Vagina (tissue), 2 donors: ENCODE results near the gene ARHGEF28. TPM values are rescaled to one million over a fixed set of nuclear protein-coding genes. Genes with fewer than 3 reads are reported as not detected.

ENCODE experiments used
- DNase-seq, 2 donors: peaks; one replicate each; pipeline ENCODE4 v3.0.0-alpha.2; 2017; ENCODE audit errors: extremely low spot score in 2 of 2
- H3K27ac ChIP-seq: fragments of 200-600 bp; sonication (generic); one replicate; pipeline ENCODE4 v1.5.1; 2019
- H3K27me3 ChIP-seq: fragments of 200-600 bp; sonication (generic); one replicate; pipeline ENCODE4 v1.5.1; 2019
- H3K36me3 ChIP-seq, 2 donors: fragments of 200-600 bp; sonication (generic); one replicate each; pipeline ENCODE4 v1.5.1; 2017 to 2019
- H3K4me1 ChIP-seq: fragments of 200-600 bp; sonication (generic); one replicate; pipeline ENCODE4 v1.5.1; 2019
- H3K4me3 ChIP-seq, 2 donors: fragments of 200-600 bp; sonication (generic); 1 replicate in 1 of 2; 2 replicates in 1 of 2; pipeline ENCODE4 v1.5.1; 2016 to 2019
- H3K9me3 ChIP-seq: fragments of 200-600 bp; sonication (generic); one replicate; pipeline ENCODE4 v1.5.1; 2019
- POLR2A ChIP-seq, 2 donors: fragments of 450-650 bp; IDR thresholded peaks; one replicate each; pipeline ENCODE4 v1.6.1; 2017; ENCODE audit warnings: antibody characterized with exemption in 2 of 2, mild to moderate bottlenecking in 2 of 2, moderate library complexity in 2 of 2
- POLR2AphosphoS5 ChIP-seq, 2 donors: sonication (generic); formaldehyde crosslinking; IDR thresholded peaks; one replicate each; pipeline ENCODE4 v1.9.0; 2017; ENCODE audit warnings: antibody characterized with exemption in 2 of 2, mild to moderate bottlenecking in 2 of 2, low read depth in 1 of 2; ENCODE audit not compliant: insufficient read depth in 1 of 2
- intact Hi-C: fragments of 100-400 bp; cut with DNase I; formaldehyde crosslinking; loops from one replicate; pipeline ENCODE4 v1.15.1; 2023
- total RNA-seq: library from RNA; depleted of rRNA; stranded (reverse); fragments of >200 nt; gene quantifications from one replicate; pipeline ENCODE4 v1.2.3, GENCODE V29; 2016
- TF ChIP-seq, protein P1 (sequence below), 3 experiments: fragments of 450-650 bp in 2 of 3; fragments of 200-600 bp in 1 of 3; sonication (generic) in 1 of 3; IDR thresholded peaks; one replicate each; pipeline ENCODE4 v1.5.1; 2017 to 2019; ENCODE audit warnings: antibody characterized with exemption in 3 of 3, mild to moderate bottlenecking in 2 of 3, moderate library complexity in 2 of 3

The ARHGEF28 gene
- total RNA-seq, 1 donor from 2014 or later = 41.0 TPM

DNA sequence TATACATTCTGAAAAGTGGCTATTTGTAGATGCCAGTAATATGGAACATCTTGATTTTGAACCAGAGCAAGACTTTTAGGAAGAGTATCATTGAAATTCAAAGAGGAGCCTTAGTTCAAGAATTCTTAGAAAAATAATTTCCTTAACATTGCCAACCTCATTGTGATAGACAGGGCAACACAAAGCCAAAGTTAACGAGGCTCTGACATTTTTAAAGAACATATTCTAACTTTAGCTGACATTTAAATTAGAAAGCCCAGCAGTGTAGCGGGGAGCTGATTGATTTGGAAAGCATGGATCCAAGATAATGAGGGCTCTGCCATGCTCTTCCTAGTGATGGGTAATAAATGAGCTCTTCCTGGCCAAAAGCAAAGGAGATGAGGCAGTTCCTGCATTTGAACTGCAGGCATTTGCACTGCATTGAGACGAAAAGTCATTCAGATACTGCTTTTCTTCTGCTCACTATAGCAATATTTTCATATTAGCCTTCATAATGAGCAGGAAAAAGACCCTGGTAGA is 325.0 kb downstream of the ARHGEF28 start:
- intact Hi-C loops = no loop called here
- no peak for DNase-seq
- Histone ChIP-seq H3K27me3 (no peaks in the 10 kb centered on the region), H3K4me3 (no peak overlapping the region), H3K36me3 (no peaks in the 10 kb centered on the region), H3K4me1 (no peaks in the 10 kb centered on the region), H3K27ac (no peak overlapping the region), H3K9me3 (no peaks in the 10 kb centered on the region)
- no peak for TF ChIP-seq POLR2AphosphoS5 (IDR thresholded peaks at IDR 0.05; ENCODE audit: insufficient read depth in 1 of 2, low read depth in 1 of 2)
- TF ChIP-seq, protein P1, sequence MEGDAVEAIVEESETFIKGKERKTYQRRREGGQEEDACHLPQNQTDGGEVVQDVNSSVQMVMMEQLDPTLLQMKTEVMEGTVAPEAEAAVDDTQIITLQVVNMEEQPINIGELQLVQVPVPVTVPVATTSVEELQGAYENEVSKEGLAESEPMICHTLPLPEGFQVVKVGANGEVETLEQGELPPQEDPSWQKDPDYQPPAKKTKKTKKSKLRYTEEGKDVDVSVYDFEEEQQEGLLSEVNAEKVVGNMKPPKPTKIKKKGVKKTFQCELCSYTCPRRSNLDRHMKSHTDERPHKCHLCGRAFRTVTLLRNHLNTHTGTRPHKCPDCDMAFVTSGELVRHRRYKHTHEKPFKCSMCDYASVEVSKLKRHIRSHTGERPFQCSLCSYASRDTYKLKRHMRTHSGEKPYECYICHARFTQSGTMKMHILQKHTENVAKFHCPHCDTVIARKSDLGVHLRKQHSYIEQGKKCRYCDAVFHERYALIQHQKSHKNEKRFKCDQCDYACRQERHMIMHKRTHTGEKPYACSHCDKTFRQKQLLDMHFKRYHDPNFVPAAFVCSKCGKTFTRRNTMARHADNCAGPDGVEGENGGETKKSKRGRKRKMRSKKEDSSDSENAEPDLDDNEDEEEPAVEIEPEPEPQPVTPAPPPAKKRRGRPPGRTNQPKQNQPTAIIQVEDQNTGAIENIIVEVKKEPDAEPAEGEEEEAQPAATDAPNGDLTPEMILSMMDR (IDR thresholded peaks at IDR 0.05) = no peak
- TF ChIP-seq POLR2A (IDR thresholded peaks at IDR 0.05) = no peak

DNA sequence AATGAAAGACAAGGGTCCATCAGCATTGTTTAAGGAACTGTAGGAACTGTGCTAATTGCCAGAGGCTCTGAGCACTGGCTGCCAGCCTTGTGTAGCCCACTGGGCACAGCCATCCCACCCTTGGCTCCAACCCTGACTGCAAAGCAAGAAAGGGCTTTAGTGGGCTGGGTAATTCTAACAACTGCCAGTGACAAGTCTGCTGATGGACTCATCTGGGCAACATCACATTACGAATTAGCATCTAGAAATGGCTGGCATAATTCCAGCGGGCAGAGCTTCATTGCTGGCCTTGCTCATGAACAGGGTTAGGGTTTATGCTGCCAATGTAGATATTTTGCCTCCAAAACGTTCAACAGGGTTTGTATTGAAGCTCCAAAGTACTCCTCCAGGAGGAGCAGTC is 326.9 kb downstream of the ARHGEF28 start:
- no peak overlapping the region for H3K27ac ChIP-seq
- intact Hi-C loops = no loop called here

DNA sequence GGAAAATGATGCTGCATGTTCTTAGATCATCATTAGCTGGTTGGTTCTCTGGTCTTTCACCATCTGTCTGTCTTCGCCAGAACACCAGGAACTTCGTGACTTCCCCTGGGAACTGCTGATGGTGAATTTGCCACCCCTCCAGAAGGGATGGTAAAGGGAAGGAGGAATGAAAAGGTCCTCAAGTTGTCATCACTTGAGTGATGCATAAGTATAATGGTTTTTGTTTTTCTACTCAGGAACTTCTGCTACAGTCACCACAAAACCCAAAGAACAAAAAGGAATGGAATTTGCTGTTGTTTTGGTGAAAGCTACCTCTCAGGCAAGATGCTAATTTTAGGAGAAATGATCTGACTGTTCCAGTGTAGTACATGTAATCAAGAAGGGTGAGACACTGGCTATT is 328.4 kb downstream of the ARHGEF28 start:
- Histone ChIP-seq H3K27ac (no peak overlapping the region), H3K4me1 (no peaks in the 10 kb centered on the region), H3K9me3 (no peaks in the 10 kb centered on the region), H3K27me3 (no peaks in the 10 kb centered on the region), H3K36me3 (no peaks in the 10 kb centered on the region), H3K4me3 (no peak overlapping the region)
- intact Hi-C loops = no loop called here
- no peak for DNase-seq
- TF ChIP-seq POLR2AphosphoS5 (IDR thresholded peaks at IDR 0.05; ENCODE audit: insufficient read depth in 1 of 2, low read depth in 1 of 2) (no peak), POLR2A (IDR thresholded peaks at IDR 0.05) (no peak)
- TF ChIP-seq, protein P1 (IDR thresholded peaks at IDR 0.05) = no peak

More for the DNA sequence above, 326.9 kb downstream of the ARHGEF28 start:
- H3K36me3 ChIP-seq = no peaks in the 10 kb centered on the region
- H3K9me3 ChIP-seq = no peaks in the 10 kb centered on the region
- no peaks in the 10 kb centered on the region for H3K4me1 ChIP-seq
- no peak overlapping the region for H3K4me3 ChIP-seq
- TF ChIP-seq POLR2AphosphoS5 (IDR thresholded peaks at IDR 0.05; ENCODE audit: insufficient read depth in 1 of 2, low read depth in 1 of 2) (no peak), POLR2A (IDR thresholded peaks at IDR 0.05) (no peak)
- TF ChIP-seq, protein P1 (IDR thresholded peaks at IDR 0.05) = no peak
- no peaks in the 10 kb centered on the region for H3K27me3 ChIP-seq
- DNase-seq = no peak

DNA sequence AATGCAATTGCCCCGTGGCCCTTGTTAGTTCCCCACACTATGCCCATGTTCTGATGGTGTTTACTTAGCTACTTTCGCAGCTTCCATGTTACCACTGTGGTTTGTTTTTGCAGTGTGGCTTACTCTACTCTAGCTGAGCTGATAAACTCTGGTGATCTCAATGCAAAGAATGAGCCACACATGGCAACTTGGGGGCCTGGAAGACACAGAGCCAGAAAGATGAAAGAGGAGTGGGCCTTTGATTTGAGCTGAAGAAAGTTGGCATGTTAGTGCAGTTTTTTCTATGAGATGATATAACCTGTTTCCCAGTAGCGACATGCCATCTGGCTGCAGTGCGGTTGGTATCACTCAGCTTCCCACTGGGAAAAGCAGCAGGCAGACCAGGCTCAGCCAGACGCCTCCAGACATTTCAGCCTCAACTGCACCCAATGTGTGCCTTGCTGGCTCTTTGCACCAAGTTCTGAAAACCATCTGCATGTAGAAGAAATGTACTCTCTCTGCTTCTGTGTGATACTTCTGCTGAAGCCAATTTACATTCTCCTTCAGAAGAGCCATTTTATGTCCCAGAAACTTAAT is 329.4 kb downstream of the ARHGEF28 start:
- TF ChIP-seq POLR2AphosphoS5 (IDR thresholded peaks at IDR 0.05; ENCODE audit: insufficient read depth in 1 of 2, low read depth in 1 of 2) (no peak), POLR2A (IDR thresholded peaks at IDR 0.05) (no peak)
- TF ChIP-seq, protein P1 (IDR thresholded peaks at IDR 0.05) = no peak
- no peaks in the 10 kb centered on the region for H3K36me3 ChIP-seq
- no peaks in the 10 kb centered on the region for H3K9me3 ChIP-seq
- DNase-seq = no peak
- H3K27ac ChIP-seq = no peak overlapping the region
- H3K27me3 ChIP-seq = no peaks in the 10 kb centered on the region
- H3K4me3 ChIP-seq = no peak overlapping the region
- intact Hi-C loops = no loop called here
- H3K4me1 ChIP-seq = no peaks in the 10 kb centered on the region

DNA sequence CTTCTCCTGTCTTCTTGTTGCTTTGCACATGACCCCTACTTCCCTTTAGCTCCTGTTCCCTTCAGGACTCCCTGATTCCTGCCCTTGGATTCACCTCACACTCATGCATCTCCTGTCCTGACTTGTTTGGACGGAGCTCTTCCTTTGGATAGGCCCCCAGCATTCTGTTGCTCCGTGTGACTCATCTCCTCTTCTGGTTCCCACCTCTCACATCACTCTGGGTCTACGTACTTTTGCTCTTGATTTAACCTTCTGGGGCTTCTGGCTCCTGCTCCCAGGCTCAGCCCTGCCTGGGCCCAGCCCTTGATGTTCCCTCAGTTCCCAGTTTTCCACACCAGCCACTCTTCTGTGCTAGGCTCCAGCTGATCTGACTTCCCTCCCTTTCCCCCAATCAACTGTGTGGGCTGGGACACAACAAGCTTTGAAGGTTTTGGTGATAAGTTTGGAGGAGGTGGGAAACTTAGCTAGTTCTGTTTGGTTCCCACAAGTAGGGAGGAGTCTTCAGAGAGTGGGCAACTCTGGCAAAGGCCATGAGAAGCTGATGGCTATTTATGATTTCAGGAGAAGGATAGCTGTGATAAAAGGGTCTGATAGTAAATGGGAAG is 331.5 kb downstream of the ARHGEF28 start:
- no peak overlapping the region for H3K4me3 ChIP-seq
- H3K27me3 ChIP-seq = no peaks in the 10 kb centered on the region
- intact Hi-C loops = no loop called here
- no peaks in the 10 kb centered on the region for H3K36me3 ChIP-seq
- H3K27ac ChIP-seq = no peak overlapping the region
- DNase-seq = no peak
- no peaks in the 10 kb centered on the region for H3K4me1 ChIP-seq
- TF ChIP-seq, protein P1 (IDR thresholded peaks at IDR 0.05) = no peak
- H3K9me3 ChIP-seq = no peaks in the 10 kb centered on the region
